IMR-90 (cell line): ENCODE measurements around the gene MAPK10. TPM values are rescaled to one million over a fixed set of nuclear protein-coding genes. Genes with fewer than 3 reads are reported as not detected.

ENCODE experiments used
- ATAC-seq: fragments of 200-7000 bp; cut with Tn5 transposase; 2 replicates; pipeline ENCODE4 v1.9.1; 2020; ENCODE audit warnings: low read depth, mild to moderate bottlenecking, moderate library complexity
- BruUV-seq: library from RNA; stranded (reverse); fragments of 400-500 nt; replicated peaks from 2 replicates; lab custom pipeline; 2021; lab: Mats Ljungman, UMichigan
- CTCF ChIA-PET: fragments of 300-600 bp; formaldehyde crosslinking; extraction: SDS; loops from one replicate; lab custom pipeline; 2021; ENCODE audit warnings: antibody characterized with exemption; lab: Yijun Ruan, JAX
- POLR2A ChIA-PET: fragments of 300-600 bp; sonication (Branson Sonifier 250); formaldehyde crosslinking; loops from one replicate; lab custom pipeline; 2022; ENCODE audit warnings: antibody characterized with exemption; ENCODE audit not compliant: unreplicated experiment; lab: Charles Lee
- DNase-seq: peaks from one replicate; pipeline ENCODE4 v3.0.0; 2013
- H2AFZ ChIP-seq: replicated peaks from 2 replicates; pipeline ENCODE3; 2013; ENCODE audit warnings: low read length, mild to moderate bottlenecking; ENCODE audit not compliant: poor library complexity
- H2AK5ac ChIP-seq: 2 replicates; pipeline ENCODE4 v1.6.1; 2013; ENCODE audit warnings: low read depth, low read length, inconsistent platforms
- H2AK9ac ChIP-seq: replicated peaks from 2 replicates; pipeline ENCODE3; 2013; ENCODE audit warnings: mild to moderate bottlenecking, low read depth, low read length, moderate library complexity; ENCODE audit not compliant: poor library complexity
- H2BK120ac ChIP-seq: 2 replicates; pipeline ENCODE4 v1.6.1; 2013; ENCODE audit warnings: low read depth, low read length, inconsistent platforms
- H2BK15ac ChIP-seq: 3 replicates; pipeline ENCODE4 v1.6.1; 2013; ENCODE audit warnings: low read depth, low read length, inconsistent platforms
- H2BK20ac ChIP-seq: 2 replicates; pipeline ENCODE4 v1.6.1; 2013; ENCODE audit warnings: low read depth, mild to moderate bottlenecking, inconsistent platforms, low read length, moderate library complexity
- H2BK5ac ChIP-seq: 2 replicates; pipeline ENCODE4 v1.6.1; 2013; ENCODE audit warnings: mild to moderate bottlenecking, low read depth, low read length, inconsistent platforms; ENCODE audit not compliant: poor library complexity, severe bottlenecking
- H3K14ac ChIP-seq: replicated peaks from 2 replicates; pipeline ENCODE4 v1.6.1; 2013; ENCODE audit warnings: low read depth, low read length, inconsistent platforms
- H3K18ac ChIP-seq: 2 replicates; pipeline ENCODE4 v1.6.1; 2013; ENCODE audit warnings: low read depth, low read length, control low read depth
- H3K23ac ChIP-seq: 2 replicates; pipeline ENCODE4 v1.6.1; 2013; ENCODE audit warnings: low read depth, low read length, inconsistent platforms
- H3K27ac ChIP-seq: 2 replicates; pipeline ENCODE4 v1.5.1; 2013; ENCODE audit warnings: mild to moderate bottlenecking, control low read depth, low read length; ENCODE audit not compliant: insufficient read depth
- H3K27me3 ChIP-seq: 2 replicates; pipeline ENCODE4 v1.6.1; 2013; ENCODE audit warnings: low read length; ENCODE audit not compliant: control insufficient read depth, insufficient read depth
- H3K36me3 ChIP-seq: 2 replicates; pipeline ENCODE4 v1.6.1; 2013; ENCODE audit warnings: low read length, mixed read lengths; ENCODE audit not compliant: control insufficient read depth, insufficient read depth
- H3K4ac ChIP-seq: 2 replicates; pipeline ENCODE4 v1.6.1; 2013; ENCODE audit warnings: low read depth, low read length, inconsistent platforms
- H3K4me1 ChIP-seq: 2 replicates; pipeline ENCODE4 v1.6.1; 2013; ENCODE audit warnings: low read length, mixed read lengths; ENCODE audit not compliant: control insufficient read depth, insufficient read depth
- H3K4me2 ChIP-seq: 2 replicates; pipeline ENCODE4 v1.6.1; 2013; ENCODE audit warnings: low read depth, mild to moderate bottlenecking, control low read depth, low read length, moderate library complexity
- H3K4me3 ChIP-seq: 2 replicates; pipeline ENCODE4 v1.5.1; 2013; ENCODE audit warnings: low read depth, mild to moderate bottlenecking, control low read depth, low read length, moderate library complexity; ENCODE audit not compliant: insufficient read depth
- H3K56ac ChIP-seq: 2 replicates; pipeline ENCODE4 v1.6.1; 2013; ENCODE audit warnings: low read length, inconsistent platforms; ENCODE audit not compliant: insufficient read depth; ENCODE audit errors: extremely low read depth
- H3K79me1 ChIP-seq, 2 experiments: 2 replicates each; pipeline ENCODE4 v1.6.1; 2013; ENCODE audit warnings: low read length in 2 of 2, inconsistent platforms in 1 of 2, low read depth in 1 of 2
- H3K9ac ChIP-seq: 2 replicates; pipeline ENCODE4 v1.6.1; 2013; ENCODE audit warnings: low read depth, low read length, control low read depth
- H3K9me1 ChIP-seq: 2 replicates; pipeline ENCODE4 v1.6.1; 2013; ENCODE audit warnings: low read length, inconsistent platforms; ENCODE audit not compliant: insufficient read depth
- H3K9me3 ChIP-seq: 2 replicates; pipeline ENCODE4 v1.6.1; 2013; ENCODE audit warnings: low read length; ENCODE audit not compliant: control insufficient read depth, insufficient read depth
- H4K20me1 ChIP-seq: 2 replicates; pipeline ENCODE4 v1.6.1; 2013; ENCODE audit warnings: low read length, inconsistent platforms; ENCODE audit not compliant: insufficient read depth
- H4K5ac ChIP-seq: 2 replicates; pipeline ENCODE4 v1.6.1; 2013; ENCODE audit warnings: mild to moderate bottlenecking, low read depth, low read length, control low read depth
- H4K8ac ChIP-seq, 2 experiments: 2 replicates each; pipeline ENCODE4 v1.6.1; 2013; ENCODE audit warnings: low read depth in 2 of 2, low read length in 2 of 2, control low read depth in 1 of 2, inconsistent platforms in 1 of 2
- H4K91ac ChIP-seq: 2 replicates; pipeline ENCODE4 v1.6.1; 2013; ENCODE audit warnings: low read depth, low read length, inconsistent platforms; ENCODE audit not compliant: insufficient read depth
- CEBPB ChIP-seq: IDR thresholded peaks from 2 replicates; pipeline ENCODE4 v1.6.1; 2012; ENCODE audit warnings: low read depth, low read length, improper control_type of control experiment
- CTCF ChIP-seq: conservative IDR thresholded peaks from 2 replicates; pipeline ENCODE4 v1.5.1; 2012; ENCODE audit warnings: mild to moderate bottlenecking, low read depth, low read length, improper control_type of control experiment
- FOS ChIP-seq: fragments of 150-350 bp; IDR thresholded peaks from 2 replicates; pipeline ENCODE4 v1.6.1; 2016; ENCODE audit warnings: low read depth, low read length
- MAZ ChIP-seq: IDR thresholded peaks from 2 replicates; pipeline ENCODE4 v1.6.1; 2012; ENCODE audit warnings: low read depth, mild to moderate bottlenecking, low read length, improper control_type of control experiment, moderate library complexity, borderline replicate concordance
- POLR2A ChIP-seq: IDR thresholded peaks from 2 replicates; pipeline ENCODE4 v1.6.1; 2012; ENCODE audit warnings: mild to moderate bottlenecking, low read depth, low read length
- WGBS, 2 experiments: methylation state at CpG; one replicate each; pipeline versions ENCODE4 v1.1.5 to v1.1.7; 2013; ENCODE audit warnings: missing lambda C conversion rate in 2 of 2; ENCODE audit not compliant: insufficient read length in 1 of 2; ENCODE audit errors: extremely low coverage in 2 of 2; 5-methylcytosine and 5-hydroxymethylcytosine counted together
- dilution Hi-C: fragments of 300-500 bp; cut with HindIII; formaldehyde crosslinking; loops from one replicate; pipeline ENCODE4 v1.14.3; 2018; ENCODE audit warnings: low sequenced_read_pairs; ENCODE audit not compliant: unreplicated experiment
- in situ Hi-C: fragments of 300-500 bp; cut with MboI; formaldehyde crosslinking; loops from 3 replicates; pipeline ENCODE4 v1.14.3; 2019; ENCODE audit warnings: low sequenced_read_pairs, inconsistent platforms, mixed read lengths
- intact Hi-C: fragments of 100-400 bp; cut with micrococcal nuclease; formaldehyde crosslinking; loops from 2 replicates; pipeline ENCODE4 v1.10.0; 2022
- polyA plus RNA-seq, 3 experiments: library from polyadenylated mRNA; depleted of rRNA; stranded (reverse); fragments of >200 nt; gene quantifications; 2 replicates each; pipeline ENCODE4 v1.2.3, GENCODE V29; 2012; ENCODE audit warnings: low replicate concordance in 1 of 3
- total RNA-seq: library from RNA; depleted of rRNA; stranded (reverse); fragments of >200 nt; gene quantifications from 2 replicates; pipeline ENCODE4 v1.2.3, GENCODE V29; 2012

MAPK10 gene
- total and polyA plus RNA-seq, 2 of the 4 experiments (the other 2 are of a cell fraction) = 2.8 to 6.5 TPM

GRCh38 chr4:86050496-86050895 is 309.4 kb downstream of the MAPK10 start:
- Histone ChIP-seq H4K91ac (no peak overlapping the region), H3K79me1 (no peaks in the 10 kb centered on the region), H2BK15ac (no peak overlapping the region), H3K9me3 (no peaks in the 10 kb centered on the region), H2BK120ac (no peak overlapping the region), H3K14ac (no peak overlapping the region), H3K9me1 (no peaks in the 10 kb centered on the region), H2AK5ac (no peak overlapping the region), H3K23ac (no peak overlapping the region), H4K8ac (no peak overlapping the region), H2BK20ac (no peak overlapping the region), H2AK9ac (no peak overlapping the region), H3K18ac (no peak overlapping the region), H4K5ac (no peak overlapping the region), H3K4me2 (no peak overlapping the region), H4K20me1 (no peaks in the 10 kb centered on the region), H3K27ac (no peak overlapping the region), H3K9ac (no peak overlapping the region), H3K56ac (no peak overlapping the region), H2BK5ac (no peak overlapping the region), H2AFZ (no peak overlapping the region), H3K4me1 (no peaks in the 10 kb centered on the region), H3K4me3 (no peak overlapping the region), H3K27me3 (no peaks in the 10 kb centered on the region), H3K4ac (no peak overlapping the region), H3K36me3 (no peaks in the 10 kb centered on the region)
- DNase-seq (no peak), ATAC-seq (no peak)
- intact Hi-C loops (no loop called here), in situ Hi-C loops (no loop called here), dilution Hi-C loops (no loop called here)
- POLR2A ChIA-PET = no interaction called here
- CTCF ChIA-PET = interaction anchor here (1.0 to 1.1 kb wide), 2 partner anchors 254 to 303 kb away, joined by 3 to 4 read pairs; no protein-coding TSS in a partner anchor
- no TSS peak for BruUV-seq
- TF ChIP-seq CEBPB (no peak), FOS (no peak), MAZ (no peak), POLR2A (no peak), CTCF (no peak)
- no CpG with 5 or more reads among the region's 1 CpG for WGBS, 2 experiments
